Measurements from ENCODE around the gene RPS6KB1.
"Not testable (repeated sequence)": the region's sequence is repeated elsewhere in the genome, so short reads cannot be mapped to it uniquely, and the experiment has no call there.

DNA sequence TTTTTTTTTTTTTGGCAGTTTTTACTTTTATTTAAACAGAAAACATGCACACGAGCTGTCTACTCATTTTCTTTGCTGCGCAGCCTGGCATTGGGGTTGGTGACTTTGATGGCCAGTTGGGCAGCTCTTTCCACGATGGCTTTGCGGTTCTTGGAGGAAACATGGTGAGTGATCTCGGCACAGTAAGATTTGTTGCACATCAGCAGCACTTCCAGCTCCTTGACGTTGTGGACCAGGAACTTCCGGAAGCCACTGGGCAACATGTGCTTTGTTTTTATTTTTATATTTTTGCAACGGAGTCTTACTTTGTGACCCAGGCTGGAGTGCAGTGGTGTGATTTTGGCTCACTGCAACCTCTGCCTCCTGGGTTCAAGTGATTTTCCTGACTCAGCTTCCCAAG lies 80.6 kb downstream of the RPS6KB1 start:
- TF ChIP-seq, protein P1, sequence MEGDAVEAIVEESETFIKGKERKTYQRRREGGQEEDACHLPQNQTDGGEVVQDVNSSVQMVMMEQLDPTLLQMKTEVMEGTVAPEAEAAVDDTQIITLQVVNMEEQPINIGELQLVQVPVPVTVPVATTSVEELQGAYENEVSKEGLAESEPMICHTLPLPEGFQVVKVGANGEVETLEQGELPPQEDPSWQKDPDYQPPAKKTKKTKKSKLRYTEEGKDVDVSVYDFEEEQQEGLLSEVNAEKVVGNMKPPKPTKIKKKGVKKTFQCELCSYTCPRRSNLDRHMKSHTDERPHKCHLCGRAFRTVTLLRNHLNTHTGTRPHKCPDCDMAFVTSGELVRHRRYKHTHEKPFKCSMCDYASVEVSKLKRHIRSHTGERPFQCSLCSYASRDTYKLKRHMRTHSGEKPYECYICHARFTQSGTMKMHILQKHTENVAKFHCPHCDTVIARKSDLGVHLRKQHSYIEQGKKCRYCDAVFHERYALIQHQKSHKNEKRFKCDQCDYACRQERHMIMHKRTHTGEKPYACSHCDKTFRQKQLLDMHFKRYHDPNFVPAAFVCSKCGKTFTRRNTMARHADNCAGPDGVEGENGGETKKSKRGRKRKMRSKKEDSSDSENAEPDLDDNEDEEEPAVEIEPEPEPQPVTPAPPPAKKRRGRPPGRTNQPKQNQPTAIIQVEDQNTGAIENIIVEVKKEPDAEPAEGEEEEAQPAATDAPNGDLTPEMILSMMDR (IDR thresholded peaks at IDR 0.05; ENCODE audit: poor library complexity), result not testable (repeated sequence)
- TF ChIP-seq EZH2phosphoT487 (IDR thresholded peaks at IDR 0.05; ENCODE audit: low read depth, severe bottlenecking, unreplicated experiment); EZH2 (IDR thresholded peaks at IDR 0.05; ENCODE audit: borderline replicate concordance): not testable (repeated sequence)
